WTC11 (cell line): Measurements from ENCODE around the gene AGO3. TPM values are rescaled to one million over a fixed set of nuclear protein-coding genes. Genes with fewer than 3 reads are reported as not detected.
"Not testable (repeated sequence)": the region's sequence is repeated elsewhere in the genome, so short reads cannot be mapped to it uniquely, and the experiment has no call there.

Experiments used
- ATAC-seq: fragments of 200-7000 bp; cut with Tn5 transposase; 2 replicates; pipeline ENCODE4 v1.10.0; 2021; ENCODE audit warnings: mild to moderate bottlenecking, moderate library complexity
- CTCF ChIA-PET: fragments of 300-600 bp; sonication (Branson Sonifier 250); formaldehyde crosslinking; loops from one replicate; lab custom pipeline; 2021; ENCODE audit warnings: antibody characterized with exemption; lab: Charles Lee
- POLR2A ChIA-PET: fragments of 350-600 bp; sonication (Branson Sonifier 250); formaldehyde crosslinking; loops from one replicate; lab custom pipeline; 2021; ENCODE audit warnings: antibody characterized with exemption; lab: Charles Lee
- DNase-seq: peaks from one replicate; pipeline ENCODE4 v3.0.0; 2021; ENCODE audit warnings: low spot score
- H3K27ac Mint-ChIP-seq: 2 replicates; pipeline ENCODE4 v1.8.0; 2021; ENCODE audit warnings: mixed read lengths
- H3K27me3 Mint-ChIP-seq: 2 replicates; pipeline ENCODE4 v1.8.0; 2021; ENCODE audit warnings: low read depth, mild to moderate bottlenecking, moderate library complexity, mixed read lengths
- H3K36me3 Mint-ChIP-seq: 2 replicates; pipeline ENCODE4 v1.8.0; 2021; ENCODE audit warnings: mixed read lengths
- H3K4me1 Mint-ChIP-seq: 2 replicates; pipeline ENCODE4 v1.8.0; 2022; ENCODE audit warnings: mixed read lengths
- H3K4me3 Mint-ChIP-seq: 2 replicates; pipeline ENCODE4 v1.8.0; 2021; ENCODE audit warnings: mild to moderate bottlenecking, moderate library complexity, mixed read lengths
- H3K9me3 Mint-ChIP-seq: 2 replicates; pipeline ENCODE4 v1.8.0; 2021; ENCODE audit warnings: mixed read lengths
- CREM ChIP-seq: sonication (generic); formaldehyde crosslinking; IDR thresholded peaks from 2 replicates; pipeline ENCODE4 v1.8.1; 2022; ENCODE audit warnings: mild to moderate bottlenecking, missing genetic modification reagents, moderate library complexity
- FOXP1 ChIP-seq: sonication (generic); formaldehyde crosslinking; IDR thresholded peaks from 2 replicates; pipeline ENCODE4 v1.8.0; 2022; ENCODE audit warnings: missing genetic modification reagents, mild to moderate bottlenecking, moderate library complexity, borderline replicate concordance
- GABPB1 ChIP-seq: sonication (generic); formaldehyde crosslinking; IDR thresholded peaks from 2 replicates; pipeline ENCODE4 v1.8.1; 2023; ENCODE audit warnings: mild to moderate bottlenecking, missing genetic modification reagents
- JUN ChIP-seq: sonication (generic); formaldehyde crosslinking; IDR thresholded peaks from 2 replicates; pipeline ENCODE4 v1.8.0; 2023; ENCODE audit warnings: mild to moderate bottlenecking, missing genetic modification reagents
- NFE2L1 ChIP-seq: sonication (generic); formaldehyde crosslinking; IDR thresholded peaks from 2 replicates; pipeline ENCODE4 v1.8.1; 2023; ENCODE audit warnings: missing genetic modification reagents
- NR1H2 ChIP-seq: sonication (generic); formaldehyde crosslinking; IDR thresholded peaks from 2 replicates; pipeline ENCODE4 v1.9.0; 2021; ENCODE audit warnings: mild to moderate bottlenecking, moderate library complexity, missing genetic modification reagents
- RORB ChIP-seq: fragments of 250-450 bp; sonication (Bioruptor Pico); IDR thresholded peaks from 2 replicates; pipeline ENCODE4 v1.9.0; 2021; ENCODE audit warnings: mild to moderate bottlenecking
- SMAD4 ChIP-seq: sonication (generic); formaldehyde crosslinking; IDR thresholded peaks from 2 replicates; pipeline ENCODE4 v1.8.0; 2022; ENCODE audit warnings: mild to moderate bottlenecking, missing genetic modification reagents
- TP53 ChIP-seq: sonication (generic); formaldehyde crosslinking; IDR thresholded peaks from 2 replicates; pipeline ENCODE4 v1.8.1; 2023; ENCODE audit warnings: mild to moderate bottlenecking, missing genetic modification reagents
- ZNF121 ChIP-seq: sonication (generic); formaldehyde crosslinking; IDR thresholded peaks from 2 replicates; pipeline ENCODE4 v1.8.0; 2023; ENCODE audit warnings: missing genetic modification reagents
- ZNF396 ChIP-seq: fragments of 250-450 bp; sonication (Bioruptor Pico); IDR thresholded peaks from 2 replicates; pipeline ENCODE4 v1.8.0; 2021; ENCODE audit warnings: mild to moderate bottlenecking, moderate library complexity, borderline replicate concordance
- ZNF423 ChIP-seq: fragments of 250-450 bp; sonication (Bioruptor Pico); IDR thresholded peaks from 2 replicates; pipeline ENCODE4 v2.1.2; 2022; ENCODE audit warnings: mild to moderate bottlenecking, moderate library complexity
- total RNA-seq: library from RNA; stranded (reverse); gene quantifications from 3 replicates; pipeline ENCODE4 v1.2.3, GENCODE V29; 2021
- TF ChIP-seq, protein P1 (sequence below): sonication (generic); formaldehyde crosslinking; IDR thresholded peaks from 2 replicates; pipeline ENCODE4 v1.8.1; 2022; ENCODE audit warnings: low read depth, missing genetic modification reagents, borderline replicate concordance
- TF ChIP-seq, protein P2 (sequence below): sonication (generic); formaldehyde crosslinking; IDR thresholded peaks from 2 replicates; pipeline ENCODE4 v1.8.0; 2023; ENCODE audit warnings: missing genetic modification reagents
- TF ChIP-seq, protein P3 (sequence below): sonication (generic); formaldehyde crosslinking; IDR thresholded peaks from 2 replicates; pipeline ENCODE4 v1.8.0; 2023; ENCODE audit warnings: missing genetic modification reagents, mild to moderate bottlenecking, borderline replicate concordance
- TF ChIP-seq, protein P4 (sequence below): sonication (generic); formaldehyde crosslinking; IDR thresholded peaks from 2 replicates; pipeline ENCODE4 v1.8.1; 2022; ENCODE audit warnings: mild to moderate bottlenecking, moderate library complexity, missing genetic modification reagents
- TF ChIP-seq, protein P5 (sequence below): sonication (generic); formaldehyde crosslinking; IDR thresholded peaks from 2 replicates; pipeline ENCODE4 v1.8.0; 2022; ENCODE audit warnings: mild to moderate bottlenecking, missing genetic modification reagents

AGO3 gene
- total RNA-seq, 1 experiment from 2014 or later = 26.8 TPM

DNA sequence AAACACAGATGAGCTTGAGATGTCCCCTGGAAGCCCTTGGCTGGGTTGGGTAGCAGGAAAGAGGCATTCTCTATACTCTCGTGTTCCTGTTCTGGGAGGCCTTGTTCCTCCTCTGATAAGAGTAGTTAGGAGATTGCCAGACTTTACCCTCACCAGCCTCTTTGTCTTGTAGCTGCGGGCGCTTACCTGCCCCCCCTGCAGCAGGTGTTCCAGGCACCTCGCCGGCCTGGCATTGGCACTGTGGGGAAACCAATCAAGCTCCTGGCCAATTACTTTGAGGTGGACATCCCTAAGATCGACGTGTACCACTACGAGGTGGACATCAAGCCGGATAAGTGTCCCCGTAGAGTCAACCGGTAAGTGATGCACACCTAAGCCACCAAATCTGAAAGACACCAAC is 42.6 kb upstream of the AGO3 start (continued):
- TF ChIP-seq SMAD4 (CRISPR knock-in tag) (no peak), RORB (CRISPR knock-in tag) (no peak), JUN (CRISPR knock-in tag) (no peak), ZNF423 (no peak), FOXP1 (CRISPR knock-in tag) (no peak), TP53 (CRISPR knock-in tag) (no peak), GABPB1 (CRISPR knock-in tag) (no peak)
- TF ChIP-seq, all 79 proteins: peak for 0

DNA sequence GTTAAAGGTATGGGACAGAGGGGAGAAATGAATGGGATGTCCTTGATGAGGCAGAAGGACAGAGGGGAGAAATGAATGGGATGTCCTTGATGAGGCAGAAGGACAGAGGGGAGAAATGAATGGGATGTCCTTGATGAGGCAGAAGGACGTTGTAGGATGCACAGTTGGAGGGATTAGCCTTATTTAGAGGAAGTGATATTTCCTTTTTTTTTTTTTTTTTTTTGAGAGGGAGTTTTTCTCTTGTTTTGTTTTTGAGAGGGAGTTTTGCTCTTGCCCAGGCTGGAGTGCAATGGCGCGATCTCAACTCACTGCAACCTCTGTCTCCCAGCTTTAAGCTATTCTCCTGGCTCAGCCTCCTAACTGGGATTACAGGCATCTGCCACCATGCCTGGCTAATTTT is 41.9 kb upstream of the AGO3 start:
- peaks cover 44% of the 10 kb centered on the region for H3K36me3 Mint-ChIP-seq

DNA sequence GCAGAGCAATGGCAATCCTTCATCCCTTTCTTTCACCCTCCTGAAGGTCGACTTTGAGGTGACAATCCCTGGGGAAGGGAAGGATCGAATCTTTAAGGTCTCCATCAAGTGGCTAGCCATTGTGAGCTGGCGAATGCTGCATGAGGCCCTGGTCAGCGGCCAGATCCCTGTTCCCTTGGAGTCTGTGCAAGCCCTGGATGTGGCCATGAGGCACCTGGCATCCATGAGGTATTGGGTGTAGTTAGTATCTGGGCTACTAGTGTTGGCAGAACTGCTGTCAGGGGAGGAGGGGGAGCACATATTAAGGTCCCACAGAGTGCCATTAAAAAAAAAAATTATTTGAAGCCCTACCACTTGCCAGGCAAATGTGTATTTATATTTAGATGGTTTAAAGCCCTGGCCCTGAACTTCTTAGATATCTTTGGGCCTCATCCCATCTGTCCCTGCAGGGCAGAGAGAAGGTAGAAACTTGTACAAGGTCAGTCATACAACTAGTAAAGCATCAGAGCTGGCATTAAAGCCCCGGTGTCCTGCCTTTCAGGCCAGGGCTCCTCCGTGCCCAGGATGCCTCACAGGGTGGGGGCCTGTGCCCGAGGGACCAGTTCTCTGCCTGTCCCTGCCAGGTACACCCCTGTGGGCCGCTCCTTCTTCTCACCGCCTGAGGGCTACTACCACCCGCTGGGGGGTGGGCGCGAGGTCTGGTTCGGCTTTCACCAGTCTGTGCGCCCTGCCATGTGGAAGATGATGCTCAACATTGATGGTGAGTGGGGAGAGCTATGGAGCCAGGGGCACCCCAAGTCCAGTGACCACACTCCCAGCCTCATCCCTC is 37.6 kb upstream of the AGO3 start:
- DNase-seq = no peak
- CTCF ChIA-PET = interaction anchor here (1.3 kb wide), 1 partner anchor 10 kb away, joined by 4 read pairs; the partner anchor contains the start of gene AGO1
- H3K27ac Mint-ChIP-seq = no peak overlapping the region
- ATAC-seq = no peak
- H3K9me3 Mint-ChIP-seq = no peaks in the 10 kb centered on the region
- TF ChIP-seq, protein P1, sequence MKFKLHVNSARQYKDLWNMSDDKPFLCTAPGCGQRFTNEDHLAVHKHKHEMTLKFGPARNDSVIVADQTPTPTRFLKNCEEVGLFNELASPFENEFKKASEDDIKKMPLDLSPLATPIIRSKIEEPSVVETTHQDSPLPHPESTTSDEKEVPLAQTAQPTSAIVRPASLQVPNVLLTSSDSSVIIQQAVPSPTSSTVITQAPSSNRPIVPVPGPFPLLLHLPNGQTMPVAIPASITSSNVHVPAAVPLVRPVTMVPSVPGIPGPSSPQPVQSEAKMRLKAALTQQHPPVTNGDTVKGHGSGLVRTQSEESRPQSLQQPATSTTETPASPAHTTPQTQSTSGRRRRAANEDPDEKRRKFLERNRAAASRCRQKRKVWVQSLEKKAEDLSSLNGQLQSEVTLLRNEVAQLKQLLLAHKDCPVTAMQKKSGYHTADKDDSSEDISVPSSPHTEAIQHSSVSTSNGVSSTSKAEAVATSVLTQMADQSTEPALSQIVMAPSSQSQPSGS (CRISPR knock-in tag) = no peak
- TF ChIP-seq, protein P2, sequence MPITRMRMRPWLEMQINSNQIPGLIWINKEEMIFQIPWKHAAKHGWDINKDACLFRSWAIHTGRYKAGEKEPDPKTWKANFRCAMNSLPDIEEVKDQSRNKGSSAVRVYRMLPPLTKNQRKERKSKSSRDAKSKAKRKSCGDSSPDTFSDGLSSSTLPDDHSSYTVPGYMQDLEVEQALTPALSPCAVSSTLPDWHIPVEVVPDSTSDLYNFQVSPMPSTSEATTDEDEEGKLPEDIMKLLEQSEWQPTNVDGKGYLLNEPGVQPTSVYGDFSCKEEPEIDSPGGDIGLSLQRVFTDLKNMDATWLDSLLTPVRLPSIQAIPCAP (CRISPR knock-in tag) = no peak
- TF ChIP-seq NR1H2 (CRISPR knock-in tag) = no peak
- TF ChIP-seq, all 79 proteins: peak for 0
- H3K27me3 Mint-ChIP-seq = no peaks in the 10 kb centered on the region
- no peak overlapping the region for H3K4me3 Mint-ChIP-seq
- H3K4me1 Mint-ChIP-seq = peaks cover 7% of the 10 kb centered on the region
- POLR2A ChIA-PET = no interaction called here
- H3K36me3 Mint-ChIP-seq = peaks cover 78% of the 10 kb centered on the region

More for the DNA sequence above, 41.9 kb upstream of the AGO3 start:
- H3K4me3 Mint-ChIP-seq, H3K27ac Mint-ChIP-seq, CTCF ChIA-PET, POLR2A ChIA-PET, DNase-seq, H3K9me3 Mint-ChIP-seq, H3K27me3 Mint-ChIP-seq, ATAC-seq: not testable (repeated sequence)
- H3K4me1 Mint-ChIP-seq = peaks cover 43% of the 10 kb centered on the region

DNA sequence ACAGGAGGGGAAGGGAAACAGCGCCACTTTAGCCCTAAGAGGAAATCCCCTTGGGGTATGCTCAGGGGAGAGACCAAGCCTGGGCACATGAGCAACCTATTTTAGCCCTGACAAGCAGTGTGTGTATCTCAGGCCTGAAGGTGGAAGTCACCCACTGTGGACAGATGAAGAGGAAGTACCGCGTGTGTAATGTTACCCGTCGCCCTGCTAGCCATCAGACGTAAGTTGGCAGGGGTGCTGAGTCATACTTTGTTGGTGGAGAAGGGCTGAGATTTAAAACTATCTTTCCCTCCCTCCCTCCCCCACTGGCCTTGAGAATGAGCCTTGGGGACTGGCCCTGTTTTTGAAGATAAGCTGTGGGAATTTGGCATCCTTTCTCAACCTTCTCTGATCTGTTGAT is 36.7 kb upstream of the AGO3 start:
- DNase-seq = no peak
- CTCF ChIA-PET = interaction anchor here (1.3 kb wide), 1 partner anchor 11 kb away, joined by 4 read pairs; the partner anchor contains the start of gene AGO1
- H3K4me3 Mint-ChIP-seq = no peak overlapping the region
- TF ChIP-seq NFE2L1 (CRISPR knock-in tag) = no peak
- TF ChIP-seq, protein P3, sequence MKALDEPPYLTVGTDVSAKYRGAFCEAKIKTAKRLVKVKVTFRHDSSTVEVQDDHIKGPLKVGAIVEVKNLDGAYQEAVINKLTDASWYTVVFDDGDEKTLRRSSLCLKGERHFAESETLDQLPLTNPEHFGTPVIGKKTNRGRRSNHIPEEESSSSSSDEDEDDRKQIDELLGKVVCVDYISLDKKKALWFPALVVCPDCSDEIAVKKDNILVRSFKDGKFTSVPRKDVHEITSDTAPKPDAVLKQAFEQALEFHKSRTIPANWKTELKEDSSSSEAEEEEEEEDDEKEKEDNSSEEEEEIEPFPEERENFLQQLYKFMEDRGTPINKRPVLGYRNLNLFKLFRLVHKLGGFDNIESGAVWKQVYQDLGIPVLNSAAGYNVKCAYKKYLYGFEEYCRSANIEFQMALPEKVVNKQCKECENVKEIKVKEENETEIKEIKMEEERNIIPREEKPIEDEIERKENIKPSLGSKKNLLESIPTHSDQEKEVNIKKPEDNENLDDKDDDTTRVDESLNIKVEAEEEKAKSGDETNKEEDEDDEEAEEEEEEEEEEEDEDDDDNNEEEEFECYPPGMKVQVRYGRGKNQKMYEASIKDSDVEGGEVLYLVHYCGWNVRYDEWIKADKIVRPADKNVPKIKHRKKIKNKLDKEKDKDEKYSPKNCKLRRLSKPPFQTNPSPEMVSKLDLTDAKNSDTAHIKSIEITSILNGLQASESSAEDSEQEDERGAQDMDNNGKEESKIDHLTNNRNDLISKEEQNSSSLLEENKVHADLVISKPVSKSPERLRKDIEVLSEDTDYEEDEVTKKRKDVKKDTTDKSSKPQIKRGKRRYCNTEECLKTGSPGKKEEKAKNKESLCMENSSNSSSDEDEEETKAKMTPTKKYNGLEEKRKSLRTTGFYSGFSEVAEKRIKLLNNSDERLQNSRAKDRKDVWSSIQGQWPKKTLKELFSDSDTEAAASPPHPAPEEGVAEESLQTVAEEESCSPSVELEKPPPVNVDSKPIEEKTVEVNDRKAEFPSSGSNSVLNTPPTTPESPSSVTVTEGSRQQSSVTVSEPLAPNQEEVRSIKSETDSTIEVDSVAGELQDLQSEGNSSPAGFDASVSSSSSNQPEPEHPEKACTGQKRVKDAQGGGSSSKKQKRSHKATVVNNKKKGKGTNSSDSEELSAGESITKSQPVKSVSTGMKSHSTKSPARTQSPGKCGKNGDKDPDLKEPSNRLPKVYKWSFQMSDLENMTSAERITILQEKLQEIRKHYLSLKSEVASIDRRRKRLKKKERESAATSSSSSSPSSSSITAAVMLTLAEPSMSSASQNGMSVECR = no peak
- TF ChIP-seq, protein P4, sequence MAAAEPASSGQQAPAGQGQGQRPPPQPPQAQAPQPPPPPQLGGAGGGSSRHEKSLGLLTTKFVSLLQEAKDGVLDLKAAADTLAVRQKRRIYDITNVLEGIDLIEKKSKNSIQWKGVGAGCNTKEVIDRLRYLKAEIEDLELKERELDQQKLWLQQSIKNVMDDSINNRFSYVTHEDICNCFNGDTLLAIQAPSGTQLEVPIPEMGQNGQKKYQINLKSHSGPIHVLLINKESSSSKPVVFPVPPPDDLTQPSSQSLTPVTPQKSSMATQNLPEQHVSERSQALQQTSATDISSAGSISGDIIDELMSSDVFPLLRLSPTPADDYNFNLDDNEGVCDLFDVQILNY (CRISPR knock-in tag) = no peak
- TF ChIP-seq ZNF396 (CRISPR knock-in tag) = no peak
- TF ChIP-seq CREM (CRISPR knock-in tag) = no peak
- TF ChIP-seq, protein P5, sequence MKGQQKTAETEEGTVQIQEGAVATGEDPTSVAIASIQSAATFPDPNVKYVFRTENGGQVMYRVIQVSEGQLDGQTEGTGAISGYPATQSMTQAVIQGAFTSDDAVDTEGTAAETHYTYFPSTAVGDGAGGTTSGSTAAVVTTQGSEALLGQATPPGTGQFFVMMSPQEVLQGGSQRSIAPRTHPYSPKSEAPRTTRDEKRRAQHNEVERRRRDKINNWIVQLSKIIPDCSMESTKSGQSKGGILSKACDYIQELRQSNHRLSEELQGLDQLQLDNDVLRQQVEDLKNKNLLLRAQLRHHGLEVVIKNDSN = no peak
- TF ChIP-seq ZNF121 (CRISPR knock-in tag) = no peak
- TF ChIP-seq, protein P2 (CRISPR knock-in tag) = no peak

More for the DNA sequence above, 36.7 kb upstream of the AGO3 start:
- Mint-ChIP-seq H3K36me3 (peaks cover 78% of the 10 kb centered on the region), H3K27me3 (no peaks in the 10 kb centered on the region), H3K27ac (0 out of 2 replicates have a peak overlapping the region, but pooled peaks have one; percentile 34), H3K9me3 (no peaks in the 10 kb centered on the region), H3K4me1 (no peaks in the 10 kb centered on the region; the same call in 1 of the 2 replicates)
- no peak for ATAC-seq
- POLR2A ChIA-PET = no interaction called here
